GM12874 (cell line): ENCODE results near the gene CYP4F3.

Experiments
- CTCF ChIP-seq: IDR thresholded peaks from 2 replicates; pipeline ENCODE4 v1.5.1; 2011; ENCODE audit warnings: low read depth, mild to moderate bottlenecking, control low read depth, low read length, moderate library complexity; ENCODE audit not compliant: insufficient read depth

Gene CYP4F3

GRCh38 chr19:15640294-15640903 is at the start of gene CYP4F3:
Gene CYP4F3 (plus strand): TSS chr19:15640897. CDS start chr19:15641416, 519 bp downstream.
- TF ChIP-seq CTCF = no peak

GRCh38 chr19:15591796-15592195 is 48.9 kb upstream of the CYP4F3 start:
- no peak for TF ChIP-seq CTCF

- no peak for TF ChIP-seq CTCF
Measured at GRCh38 chr19:15595069-15595468, 45.6 kb upstream of the CYP4F3 start.

GRCh38 chr19:15609261-15609660 is 31.4 kb upstream of the CYP4F3 start:
- TF ChIP-seq CTCF = no peak

GRCh38 chr19:15612342-15612741 is 28.4 kb upstream of the CYP4F3 start:
- TF ChIP-seq CTCF = no peak

GRCh38 chr19:15613338-15613737 is 27.4 kb upstream of the CYP4F3 start:
- no peak for TF ChIP-seq CTCF

- no peak for TF ChIP-seq CTCF
Measured at GRCh38 chr19:15614507-15615379, 26.0 kb upstream of the CYP4F3 start, which contains the start of gene CYP4F8. Gene CYP4F8 (plus strand): TSS chr19:15615218. CDS start chr19:15615617, 399 bp downstream.
